IPS DF 6.9 (cell line): Measurements from ENCODE around the gene PRELID2.
"Not testable (repeated sequence)": the region's sequence is repeated elsewhere in the genome, so short reads cannot be mapped to it uniquely, and the experiment has no call there.

ENCODE experiments used
- DNase-seq: peaks from one replicate; pipeline ENCODE4 v3.0.0-alpha.2; 2013; ENCODE audit warnings: low read depth, low spot score
- H3K27ac ChIP-seq: one replicate; pipeline ENCODE4 v1.5.1; 2013; ENCODE audit warnings: low read length, control low read depth
- H3K27me3 ChIP-seq: 2 replicates; pipeline ENCODE4 v1.6.1; 2013; ENCODE audit warnings: mild to moderate bottlenecking, low read length; ENCODE audit not compliant: control insufficient read depth, insufficient read depth
- H3K36me3 ChIP-seq: 2 replicates; pipeline ENCODE4 v1.6.1; 2013; ENCODE audit warnings: low read length; ENCODE audit not compliant: control insufficient read depth, insufficient read depth
- H3K4me1 ChIP-seq: 2 replicates; pipeline ENCODE4 v1.6.1; 2013; ENCODE audit warnings: low read length; ENCODE audit not compliant: control insufficient read depth, insufficient read depth
- H3K4me3 ChIP-seq: 2 replicates; pipeline ENCODE4 v1.5.1; 2013; ENCODE audit warnings: mild to moderate bottlenecking, low read length
- H3K9me3 ChIP-seq: 2 replicates; pipeline ENCODE4 v1.6.1; 2013; ENCODE audit warnings: low read length, inconsistent platforms; ENCODE audit not compliant: control insufficient read depth, insufficient read depth
- WGBS: extraction: QIAGEN DNeasy Blood & Tissue Kit; methylation state at CpG from one replicate; pipeline ENCODE4 v1.1.7; 2013; ENCODE audit warnings: mixed read lengths, missing lambda C conversion rate; ENCODE audit not compliant: insufficient read length, insufficient coverage; 5-methylcytosine and 5-hydroxymethylcytosine counted together

Gene PRELID2

GRCh38 chr5:145834917-145835847 is at the start of gene PRELID2:
TSS of gene PRELID2 (minus strand) at chr5:145835342. CDS start at chr5:145835251, 91 bp downstream.
- peak within 1 kb of the TSS; percentile 51; the same call in 1 of the 2 replicates for H3K4me3 ChIP-seq
- DNase-seq: peak; percentile 82
- no CpG with 5 or more reads among the region's 71 CpGs for WGBS
- peaks cover 1% of the 10 kb centered on the region; the same call in 1 of the 2 replicates for H3K4me1 ChIP-seq
- no peaks in the 10 kb centered on the region for H3K36me3 ChIP-seq
- H3K27ac ChIP-seq: no peak within 1 kb of the TSS
- no peaks in the 10 kb centered on the region for H3K9me3 ChIP-seq
- peaks cover 1% of the 10 kb centered on the region; the same call in 1 of the 2 replicates for H3K27me3 ChIP-seq

- H3K9me3 ChIP-seq: no peaks in the 10 kb centered on the region
- no peaks in the 10 kb centered on the region for H3K36me3 ChIP-seq
- DNase-seq: no peak
- no peak overlapping the region for H3K27ac ChIP-seq
- no CpG with 5 or more reads among the region's 2 CpGs for whole genome bisulfite sequencing
- H3K4me3 ChIP-seq: no peak overlapping the region
- H3K4me1 ChIP-seq: no peaks in the 10 kb centered on the region
- H3K27me3 ChIP-seq: no peaks in the 10 kb centered on the region
These were observed 39.6 kb upstream of the PRELID2 start for GRCh38 chr5:145874765-145875164.

GRCh38 chr5:145872914-145873313 is 37.8 kb upstream of the PRELID2 start, which contains the start of gene GRXCR2:
TSS of gene GRXCR2 (minus strand) at chr5:145873014. CDS start at chr5:145872968, 46 bp downstream.
- WGBS: no CpG with 5 or more reads among the region's 3 CpGs
- H3K4me3 ChIP-seq: no peak within 1 kb of the TSS
- H3K9me3 ChIP-seq: no peaks in the 10 kb centered on the region
- H3K36me3 ChIP-seq: no peaks in the 10 kb centered on the region
- no peak for DNase-seq
- H3K27ac ChIP-seq: no peak within 1 kb of the TSS
- no peaks in the 10 kb centered on the region for H3K4me1 ChIP-seq
- H3K27me3 ChIP-seq: no peaks in the 10 kb centered on the region

- Histone ChIP-seq H3K4me3 (no peak overlapping the region), H3K4me1 (no peaks in the 10 kb centered on the region), H3K27ac (no peak overlapping the region), H3K9me3 (no peaks in the 10 kb centered on the region), H3K36me3 (no peaks in the 10 kb centered on the region), H3K27me3 (no peaks in the 10 kb centered on the region)
- no peak for DNase-seq
- WGBS: no CpG with 5 or more reads among the region's 8 CpGs
These were observed 37.3 kb upstream of the PRELID2 start for GRCh38 chr5:145872486-145872885.

- no peaks in the 10 kb centered on the region for H3K9me3 ChIP-seq
- H3K27me3 ChIP-seq: no peaks in the 10 kb centered on the region
- H3K4me3 ChIP-seq: no peak overlapping the region
- H3K4me1 ChIP-seq: no peaks in the 10 kb centered on the region
- H3K27ac ChIP-seq: no peak overlapping the region
- no peaks in the 10 kb centered on the region for H3K36me3 ChIP-seq
- no peak for DNase-seq
- WGBS: no CpG with 5 or more reads among the region's 4 CpGs
These were observed 34.6 kb upstream of the PRELID2 start for GRCh38 chr5:145869753-145870152.

- no CpG with 5 or more reads among the region's 1 CpG for WGBS
- Histone ChIP-seq H3K36me3 (no peaks in the 10 kb centered on the region), H3K9me3 (no peaks in the 10 kb centered on the region), H3K4me1 (no peaks in the 10 kb centered on the region), H3K27ac (no peak overlapping the region), H3K27me3 (no peaks in the 10 kb centered on the region), H3K4me3 (no peak overlapping the region)
- no peak for DNase-seq
These were observed 32.7 kb upstream of the PRELID2 start for GRCh38 chr5:145867806-145868205.

GRCh38 chr5:145864432-145864831 is 29.3 kb upstream of the PRELID2 start:
- not testable (repeated sequence) for H3K4me1 ChIP-seq, H3K4me3 ChIP-seq, H3K36me3 ChIP-seq, H3K9me3 ChIP-seq, H3K27me3 ChIP-seq, H3K27ac ChIP-seq, DNase-seq
- whole genome bisulfite sequencing: no CpG with 5 or more reads among the region's 2 CpGs

GRCh38 chr5:145863003-145863402 is 27.9 kb upstream of the PRELID2 start:
- H3K27me3 ChIP-seq: no peaks in the 10 kb centered on the region
- H3K36me3 ChIP-seq: no peaks in the 10 kb centered on the region
- no peak overlapping the region for H3K27ac ChIP-seq
- no peak for DNase-seq
- H3K9me3 ChIP-seq: no peaks in the 10 kb centered on the region
- no peaks in the 10 kb centered on the region for H3K4me1 ChIP-seq
- WGBS: no CpG with 5 or more reads among the region's 3 CpGs
- no peak overlapping the region for H3K4me3 ChIP-seq

GRCh38 chr5:145859897-145860296 is 24.8 kb upstream of the PRELID2 start:
- Histone ChIP-seq H3K27ac (no peak overlapping the region), H3K9me3 (no peaks in the 10 kb centered on the region), H3K27me3 (no peaks in the 10 kb centered on the region), H3K36me3 (no peaks in the 10 kb centered on the region), H3K4me3 (no peak overlapping the region), H3K4me1 (no peaks in the 10 kb centered on the region; the same call in 1 of the 2 replicates)
- DNase-seq: no peak
- no CpG with 5 or more reads among the region's 3 CpGs for WGBS

GRCh38 chr5:145859453-145859852 is 24.3 kb upstream of the PRELID2 start:
- H3K9me3 ChIP-seq: no peaks in the 10 kb centered on the region
- no peak for DNase-seq
- no peaks in the 10 kb centered on the region; the same call in 1 of the 2 replicates for H3K4me1 ChIP-seq
- H3K27me3 ChIP-seq: no peaks in the 10 kb centered on the region
- no CpG with 5 or more reads among the region's 6 CpGs for WGBS
- H3K4me3 ChIP-seq: no peak overlapping the region
- no peaks in the 10 kb centered on the region for H3K36me3 ChIP-seq
- H3K27ac ChIP-seq: no peak overlapping the region
